ENCODE data around the gene CHCHD10.

Gene CHCHD10

GRCh38 chr22:23767673-23768548 is at the start of gene CHCHD10:
TSS of gene CHCHD10 (minus strand) at chr22:23767972. CDS start at chr22:23767874, 98 bp downstream.
- peak; percentile 41 to 91 (median 82) for DNase-seq

GRCh38 chr22:23817146-23817545 is 49.4 kb upstream of the CHCHD10 start:
- DNase-seq, result no peak

- peak in 26 of 58 donors; percentile 16 to 71 (median 36) for DNase-seq
Measured at GRCh38 chr22:23816156-23816976, 48.6 kb upstream of the CHCHD10 start.

GRCh38 chr22:23815541-23816155 is 47.9 kb upstream of the CHCHD10 start:
- DNase-seq, result no peak

- no peak for DNase-seq
Measured at GRCh38 chr22:23812378-23812777, 44.6 kb upstream of the CHCHD10 start.

GRCh38 chr22:23806837-23807236 is 39.1 kb upstream of the CHCHD10 start:
- no peak for DNase-seq

- peak in 5 of 58 donors; percentile 11 to 71 (median 16) for DNase-seq
Measured at GRCh38 chr22:23804781-23805291, 37.1 kb upstream of the CHCHD10 start.

- DNase-seq, result no peak
Measured at GRCh38 chr22:23803001-23803819, 35.4 kb upstream of the CHCHD10 start.

GRCh38 chr22:23801886-23802377 is 34.2 kb upstream of the CHCHD10 start:
- no peak for DNase-seq

- DNase-seq, result no peak
Measured at GRCh38 chr22:23801238-23801821, 33.6 kb upstream of the CHCHD10 start.

- no peak for DNase-seq
Measured at GRCh38 chr22:23800297-23801237, 32.8 kb upstream of the CHCHD10 start.

- no peak for DNase-seq
Measured at GRCh38 chr22:23796461-23796860, 28.7 kb upstream of the CHCHD10 start.

- DNase-seq, result no peak
Measured at GRCh38 chr22:23793326-23793725, 25.6 kb upstream of the CHCHD10 start.

- no peak for DNase-seq
Measured at GRCh38 chr22:23791738-23792645, 24.2 kb upstream of the CHCHD10 start.

GRCh38 chr22:23790819-23791737 is 23.3 kb upstream of the CHCHD10 start:
- DNase-seq, result no peak

GRCh38 chr22:23789638-23790037 is 21.9 kb upstream of the CHCHD10 start:
- DNase-seq, result peak in 8 of 58 donors; percentile 14 to 35 (median 18)

GRCh38 chr22:23789121-23789520 is 21.3 kb upstream of the CHCHD10 start:
- no peak for DNase-seq

Measured in anterior cingulate cortex (tissue), 58 donors.